T-helper 2 cell treated with Interferon-gamma antibody and Interleukin-4, amounts not matched to agents 100 ng/mL and 5 ng/mL, for 36 hours (primary cell): ENCODE measurements around the gene STOML1. TPM values are rescaled to one million over a fixed set of nuclear protein-coding genes. Genes with fewer than 3 reads are reported as not detected.

Experiments used
- intact Hi-C: fragments of 100-400 bp; cut with micrococcal nuclease; formaldehyde crosslinking; loops from one replicate; pipeline ENCODE4 v1.15.1; 2023
- total RNA-seq: library from RNA; stranded (reverse); gene quantifications from 2 replicates; pipeline ENCODE4 v1.2.3, GENCODE V29; 2022

Gene STOML1
- total RNA-seq, 1 donor from 2014 or later = 11.5 TPM

GRCh38 chr15:74022706-74023470, 30.8 kb upstream of the STOML1 start:
- intact Hi-C loops = no loop called here

- intact Hi-C loops = no loop called here
Observed at GRCh38 chr15:74019734-74020133, 27.6 kb upstream of the STOML1 start.

- intact Hi-C loops = no loop called here
Observed at GRCh38 chr15:74013374-74013894, 21.3 kb upstream of the STOML1 start.

GRCh38 chr15:74011610-74012009, 19.5 kb upstream of the STOML1 start:
- intact Hi-C loops = no loop called here

- intact Hi-C loops = no loop called here
Observed at GRCh38 chr15:74010929-74011540, 18.9 kb upstream of the STOML1 start.

- intact Hi-C loops = no loop called here
Observed at GRCh38 chr15:74008901-74009300, 16.8 kb upstream of the STOML1 start.

GRCh38 chr15:74007820-74008371, 15.8 kb upstream of the STOML1 start:
- intact Hi-C loops = no loop called here

GRCh38 chr15:74006774-74007639, 14.9 kb upstream of the STOML1 start:
- intact Hi-C loops = no loop called here

GRCh38 chr15:73997986-73998385, 5.9 kb upstream of the STOML1 start:
- intact Hi-C loops = loop anchor here (10.0 kb wide), 1 partner anchor 617 kb away; the partner anchor contains the start of gene CLK3

- intact Hi-C loops = loop anchor here (10.0 kb wide), 1 partner anchor 618 kb away; the partner anchor contains the start of gene CLK3
Observed at GRCh38 chr15:73996939-73997338, 4.8 kb upstream of the STOML1 start.

GRCh38 chr15:73996267-73996666, 4.2 kb upstream of the STOML1 start:
- intact Hi-C loops = loop anchor here (10.0 kb wide), 1 partner anchor 619 kb away; the partner anchor contains the start of gene CLK3

- intact Hi-C loops = loop anchor here (2.0 to 10.0 kb wide), 4 partner anchors 30 to 1518 kb away; partner anchors contain the start of genes ARID3B and CLK3
Observed at GRCh38 chr15:73994912-73995622, 3.0 kb upstream of the STOML1 start.

GRCh38 chr15:73994413-73994883, 2.4 kb upstream of the STOML1 start, which contains the start of gene PML:
Gene PML, plus strand, starts transcription at chr15:73994716. Its CDS starts 97 bp downstream, at chr15:73994813.
- intact Hi-C loops = loop anchor here (2.0 to 10.0 kb wide), 4 partner anchors 30 to 1517 kb away; partner anchors contain the start of genes ARID3B and CLK3

GRCh38 chr15:73993211-73993994, 1.3 kb upstream of the STOML1 start:
- intact Hi-C loops = loop anchor here (2.0 to 10.0 kb wide), 3 partner anchors 21 to 1516 kb away; partner anchors contain the start of gene CLK3

- intact Hi-C loops = loop anchor here (1.0 to 10.0 kb wide), 4 partner anchors 20 to 1515 kb away; partner anchors contain the start of genes CLK3 and UBL7
Observed at GRCh38 chr15:73992594-73992898, 451 bp upstream of the STOML1 start.

- intact Hi-C loops = loop anchor here (5.0 to 10.0 kb wide), 2 partner anchors 624 to 1514 kb away; partner anchors contain the start of gene CLK3
Observed at GRCh38 chr15:73991260-73991659, 835 bp downstream of the STOML1 start.

GRCh38 chr15:73990250-73991005, 1.7 kb downstream of the STOML1 start:
- intact Hi-C loops = loop anchor here (5.0 to 10.0 kb wide), 2 partner anchors 624 to 1513 kb away; partner anchors contain the start of gene CLK3
